Measurements from ENCODE around the gene VWF. TPM values are rescaled to one million over a fixed set of nuclear protein-coding genes. Genes with fewer than 3 reads are reported as not detected.

Gene VWF
- polyA plus RNA-seq, 2 donors: 14.8 to 38.4 TPM

DNA sequence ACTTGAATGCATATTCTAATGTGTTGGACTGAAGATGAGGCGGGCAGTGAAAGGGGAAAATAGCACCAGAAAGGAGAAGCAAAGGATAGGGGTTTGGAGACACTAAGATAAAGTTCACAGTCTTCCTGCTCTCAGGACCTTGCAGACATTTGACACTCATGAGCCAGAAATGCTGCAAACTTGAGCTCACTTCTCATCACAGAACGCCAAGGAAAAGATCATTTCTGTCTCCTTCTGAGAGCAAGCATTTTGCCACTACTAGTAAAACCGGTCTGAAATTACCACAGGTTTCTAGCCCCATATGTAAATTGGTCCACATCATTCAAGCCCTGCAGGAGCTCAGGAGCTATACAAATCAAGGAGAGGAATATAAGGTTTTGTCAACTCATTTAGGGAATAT, 134.8 kb downstream of the VWF start:
- no peaks in the 10 kb centered on the region for H3K9me3 ChIP-seq (ENCODE audit: control insufficient read depth in 2 of 2, insufficient read depth in 1 of 2, low read depth in 1 of 2, low read length in 1 of 2)
- H3K27ac ChIP-seq (ENCODE audit: low read depth in 2 of 2, low read length in 1 of 2): no peak overlapping the region
- no peak overlapping the region for H3K4me3 ChIP-seq (ENCODE audit: low read depth in 1 of 2, low read length in 2 of 2)
- no peaks in the 10 kb centered on the region for H3K27me3 ChIP-seq (ENCODE audit: control insufficient read depth in 1 of 2, insufficient read depth in 2 of 2, low read length in 2 of 2)
- WGBS, 2 donors: 84 to 88% methylated on average over 3 of the region's 3 CpGs
- peaks cover 0 to 13% of the 10 kb centered on the region in 2 donors for H3K36me3 ChIP-seq (ENCODE audit: control insufficient read depth in 2 of 2, insufficient read depth in 2 of 2, low read length in 1 of 2)
- peaks cover 0 to 3% of the 10 kb centered on the region in 2 donors for H3K4me1 ChIP-seq (ENCODE audit: control insufficient read depth in 2 of 2, insufficient read depth in 2 of 2, low read length in 1 of 2)

DNA sequence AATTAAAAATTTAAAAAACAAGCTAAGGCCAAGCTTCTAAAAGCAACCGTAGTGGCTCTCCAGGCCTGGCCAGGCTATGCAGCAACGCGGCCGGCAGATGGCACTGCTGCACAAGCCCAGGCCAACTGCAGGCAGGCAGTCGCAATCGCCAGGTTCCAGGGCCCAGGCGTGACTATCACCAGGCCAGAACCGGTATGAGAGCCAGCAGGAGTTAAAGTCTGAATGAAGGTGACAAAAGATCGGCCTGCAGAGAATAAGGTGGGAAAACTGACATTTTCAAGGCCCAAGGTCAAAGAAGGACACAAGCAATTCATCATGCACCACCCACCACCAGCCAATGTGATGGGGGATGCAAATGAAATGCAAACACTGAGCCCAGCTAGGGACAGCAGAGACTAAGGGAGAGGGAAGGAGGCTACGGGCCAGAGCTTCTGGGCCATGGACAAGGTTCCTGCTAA, 135.8 kb downstream of the VWF start:
- H3K27ac ChIP-seq (ENCODE audit: low read depth in 2 of 2, low read length in 1 of 2): no peak overlapping the region
- H3K9me3 ChIP-seq (ENCODE audit: control insufficient read depth in 2 of 2, insufficient read depth in 1 of 2, low read depth in 1 of 2, low read length in 1 of 2): no peaks in the 10 kb centered on the region
- H3K4me3 ChIP-seq (ENCODE audit: low read depth in 1 of 2, low read length in 2 of 2): no peak overlapping the region
- peaks cover 0 to 8% of the 10 kb centered on the region in 2 donors for H3K36me3 ChIP-seq (ENCODE audit: control insufficient read depth in 2 of 2, insufficient read depth in 2 of 2, low read length in 1 of 2)
- WGBS, 2 donors: 2 to 4% methylated on average over 10 of the region's 10 CpGs
- no peaks in the 10 kb centered on the region for H3K27me3 ChIP-seq (ENCODE audit: control insufficient read depth in 1 of 2, insufficient read depth in 2 of 2, low read length in 2 of 2)
- H3K4me1 ChIP-seq (ENCODE audit: control insufficient read depth in 2 of 2, insufficient read depth in 2 of 2, low read length in 1 of 2): peaks cover 0 to 3% of the 10 kb centered on the region in 2 donors

DNA sequence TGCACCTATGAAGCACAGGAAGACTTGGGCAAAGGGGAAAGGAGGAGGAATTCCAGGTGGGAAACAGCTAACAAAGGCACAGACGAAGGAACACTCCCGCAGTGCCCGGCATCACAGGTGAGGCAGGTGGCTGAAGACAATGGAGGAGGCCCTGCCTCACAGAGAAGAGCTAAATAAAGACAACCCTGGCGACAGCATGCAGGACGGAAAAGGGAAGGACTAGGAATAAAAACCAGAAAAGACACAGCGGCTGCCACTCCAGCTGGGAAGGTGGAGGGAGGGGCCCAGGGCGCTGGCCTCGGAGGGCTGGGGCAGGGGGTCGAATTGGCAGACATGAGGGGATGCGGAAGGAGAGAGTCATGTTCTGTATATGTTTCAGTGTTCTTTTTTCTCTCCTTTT, 136.4 kb downstream of the VWF start:
- WGBS, 2 donors: 66 to 71% methylated on average over 10 of the region's 10 CpGs
- H3K36me3 ChIP-seq (ENCODE audit: control insufficient read depth in 2 of 2, insufficient read depth in 2 of 2, low read length in 1 of 2): peaks cover 0 to 8% of the 10 kb centered on the region in 2 donors

DNA sequence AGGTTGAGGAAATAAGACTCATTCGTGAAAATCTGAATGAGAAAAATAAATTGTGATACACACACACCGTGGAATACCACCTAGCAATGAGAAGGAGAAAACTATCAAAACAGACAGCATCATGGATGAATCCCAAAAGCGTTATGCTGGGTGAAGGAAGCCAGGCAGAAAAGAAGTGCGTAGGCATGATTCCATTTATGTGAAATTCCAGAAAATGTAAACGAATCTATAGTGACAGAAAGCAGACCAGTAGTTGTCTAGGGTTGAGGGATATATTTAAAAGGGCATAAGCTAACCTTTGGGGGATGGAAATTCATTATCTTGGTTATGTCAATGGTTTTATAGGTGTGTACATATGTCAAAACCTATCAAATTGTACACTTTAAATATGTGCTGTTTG, 136.9 kb downstream of the VWF start:
- peaks cover 0 to 12% of the 10 kb centered on the region in 2 donors for H3K36me3 ChIP-seq (ENCODE audit: control insufficient read depth in 2 of 2, insufficient read depth in 2 of 2, low read length in 1 of 2)
- no peak overlapping the region for H3K4me3 ChIP-seq (ENCODE audit: low read depth in 1 of 2, low read length in 2 of 2)
- 83 to 84% methylated on average over 5 of the region's 5 CpGs for WGBS, 2 donors
- no peak overlapping the region for H3K27ac ChIP-seq (ENCODE audit: low read depth in 2 of 2, low read length in 1 of 2)
- H3K9me3 ChIP-seq (ENCODE audit: control insufficient read depth in 2 of 2, insufficient read depth in 1 of 2, low read depth in 1 of 2, low read length in 1 of 2): no peaks in the 10 kb centered on the region
- H3K4me1 ChIP-seq (ENCODE audit: control insufficient read depth in 2 of 2, insufficient read depth in 2 of 2, low read length in 1 of 2): peaks cover 0 to 3% of the 10 kb centered on the region in 2 donors
- no peaks in the 10 kb centered on the region for H3K27me3 ChIP-seq (ENCODE audit: control insufficient read depth in 1 of 2, insufficient read depth in 2 of 2, low read length in 2 of 2)

More for the DNA sequence above, 136.4 kb downstream of the VWF start:
- H3K27ac ChIP-seq (ENCODE audit: low read depth in 2 of 2, low read length in 1 of 2): no peak overlapping the region
- no peaks in the 10 kb centered on the region for H3K9me3 ChIP-seq (ENCODE audit: control insufficient read depth in 2 of 2, insufficient read depth in 1 of 2, low read depth in 1 of 2, low read length in 1 of 2)
- no peak overlapping the region for H3K4me3 ChIP-seq (ENCODE audit: low read depth in 1 of 2, low read length in 2 of 2)
- H3K4me1 ChIP-seq (ENCODE audit: control insufficient read depth in 2 of 2, insufficient read depth in 2 of 2, low read length in 1 of 2): peaks cover 0 to 3% of the 10 kb centered on the region in 2 donors
- no peaks in the 10 kb centered on the region for H3K27me3 ChIP-seq (ENCODE audit: control insufficient read depth in 1 of 2, insufficient read depth in 2 of 2, low read length in 2 of 2)

DNA sequence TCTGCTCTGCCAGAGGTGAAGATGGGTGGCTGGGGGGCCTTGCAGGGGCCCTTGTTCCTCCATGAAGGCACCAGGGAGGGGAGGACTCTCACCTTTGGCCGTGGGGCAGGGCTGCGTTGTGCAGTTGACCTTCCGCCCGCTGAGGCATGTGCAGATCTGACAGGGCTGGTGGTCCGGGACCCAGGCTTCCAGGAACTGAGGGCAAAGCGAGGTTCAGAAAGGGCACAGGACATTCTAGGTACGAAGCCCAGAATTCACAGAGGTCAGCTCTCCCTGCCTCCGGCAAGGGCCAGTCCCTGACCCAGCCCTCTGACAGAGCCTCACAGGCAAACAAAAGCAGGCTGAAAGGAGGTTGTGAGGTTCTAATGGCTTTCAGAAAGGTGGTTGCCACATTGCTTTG, 139.0 kb downstream of the VWF start:
- H3K4me3 ChIP-seq (ENCODE audit: low read depth in 1 of 2, low read length in 2 of 2): no peak overlapping the region
- no peak overlapping the region for H3K27ac ChIP-seq (ENCODE audit: low read depth in 2 of 2, low read length in 1 of 2)
- peaks cover 0 to 14% of the 10 kb centered on the region in 2 donors for H3K36me3 ChIP-seq (ENCODE audit: control insufficient read depth in 2 of 2, insufficient read depth in 2 of 2, low read length in 1 of 2)
- H3K4me1 ChIP-seq (ENCODE audit: control insufficient read depth in 2 of 2, insufficient read depth in 2 of 2, low read length in 1 of 2): peaks cover 0 to 3% of the 10 kb centered on the region in 2 donors
- 66 to 81% methylated on average over 8 of the region's 8 CpGs for WGBS, 2 donors
- H3K27me3 ChIP-seq (ENCODE audit: control insufficient read depth in 1 of 2, insufficient read depth in 2 of 2, low read length in 2 of 2): no peaks in the 10 kb centered on the region
- no peaks in the 10 kb centered on the region for H3K9me3 ChIP-seq (ENCODE audit: control insufficient read depth in 2 of 2, insufficient read depth in 1 of 2, low read depth in 1 of 2, low read length in 1 of 2)

DNA sequence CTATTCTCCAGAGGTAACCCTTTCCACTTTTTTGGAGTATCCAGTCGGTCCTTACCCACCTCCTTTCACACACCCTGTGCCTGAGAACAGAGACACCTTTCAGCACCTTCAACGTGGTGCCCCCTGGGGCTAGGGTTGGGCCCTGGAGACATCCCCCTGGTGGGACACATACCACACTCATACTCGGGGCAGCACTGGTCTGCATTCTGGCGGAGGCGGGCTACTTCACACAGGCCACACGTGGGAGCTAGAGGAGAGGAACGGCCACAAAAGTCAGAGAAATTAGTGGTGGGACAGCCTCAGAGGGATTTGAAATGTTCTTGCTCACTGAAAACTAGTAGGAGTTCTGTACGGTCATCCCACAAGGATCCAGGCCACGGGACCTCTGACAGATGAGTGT, 139.6 kb downstream of the VWF start:
- Histone ChIP-seq H3K4me3 (ENCODE audit: low read depth in 1 of 2, low read length in 2 of 2) (no peak overlapping the region), H3K4me1 (ENCODE audit: control insufficient read depth in 2 of 2, insufficient read depth in 2 of 2, low read length in 1 of 2) (peaks cover 0 to 3% of the 10 kb centered on the region in 2 donors), H3K9me3 (ENCODE audit: control insufficient read depth in 2 of 2, insufficient read depth in 1 of 2, low read depth in 1 of 2, low read length in 1 of 2) (no peaks in the 10 kb centered on the region), H3K27me3 (ENCODE audit: control insufficient read depth in 1 of 2, insufficient read depth in 2 of 2, low read length in 2 of 2) (no peaks in the 10 kb centered on the region), H3K36me3 (ENCODE audit: control insufficient read depth in 2 of 2, insufficient read depth in 2 of 2, low read length in 1 of 2) (peaks cover 0 to 14% of the 10 kb centered on the region in 2 donors), H3K27ac (ENCODE audit: low read depth in 2 of 2, low read length in 1 of 2) (no peak overlapping the region)
- 72 to 73% methylated on average over 9 of the region's 9 CpGs for WGBS, 2 donors

DNA sequence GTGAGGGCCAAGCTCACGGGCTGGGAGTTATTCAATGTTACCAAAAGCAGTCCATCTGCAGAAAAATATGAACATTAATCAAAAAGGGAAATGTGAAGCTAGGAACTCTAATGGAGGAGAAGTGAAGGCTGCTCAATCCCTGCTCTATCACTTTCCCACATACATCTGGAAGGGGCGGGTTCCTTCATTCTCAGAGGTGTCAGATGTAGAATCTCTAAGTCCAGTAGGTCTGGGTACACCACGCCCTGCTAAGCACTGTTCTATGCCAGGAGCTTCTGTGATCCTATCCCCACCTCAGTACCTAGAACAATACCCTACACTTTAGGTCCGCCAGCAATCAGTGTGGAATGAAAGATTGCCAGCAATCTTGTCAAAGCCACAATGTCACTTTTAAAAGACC, 142.4 kb downstream of the VWF start:
- WGBS, 2 donors: 78 to 80% methylated on average over 4 of the region's 4 CpGs
- Histone ChIP-seq H3K27ac (ENCODE audit: low read depth in 2 of 2, low read length in 1 of 2) (no peak overlapping the region), H3K36me3 (ENCODE audit: control insufficient read depth in 2 of 2, insufficient read depth in 2 of 2, low read length in 1 of 2) (peaks cover 0 to 14% of the 10 kb centered on the region in 2 donors), H3K9me3 (ENCODE audit: control insufficient read depth in 2 of 2, insufficient read depth in 1 of 2, low read depth in 1 of 2, low read length in 1 of 2) (no peaks in the 10 kb centered on the region), H3K4me1 (ENCODE audit: control insufficient read depth in 2 of 2, insufficient read depth in 2 of 2, low read length in 1 of 2) (no peaks in the 10 kb centered on the region), H3K27me3 (ENCODE audit: control insufficient read depth in 1 of 2, insufficient read depth in 2 of 2, low read length in 2 of 2) (no peaks in the 10 kb centered on the region), H3K4me3 (ENCODE audit: low read depth in 1 of 2, low read length in 2 of 2) (no peak overlapping the region)

DNA sequence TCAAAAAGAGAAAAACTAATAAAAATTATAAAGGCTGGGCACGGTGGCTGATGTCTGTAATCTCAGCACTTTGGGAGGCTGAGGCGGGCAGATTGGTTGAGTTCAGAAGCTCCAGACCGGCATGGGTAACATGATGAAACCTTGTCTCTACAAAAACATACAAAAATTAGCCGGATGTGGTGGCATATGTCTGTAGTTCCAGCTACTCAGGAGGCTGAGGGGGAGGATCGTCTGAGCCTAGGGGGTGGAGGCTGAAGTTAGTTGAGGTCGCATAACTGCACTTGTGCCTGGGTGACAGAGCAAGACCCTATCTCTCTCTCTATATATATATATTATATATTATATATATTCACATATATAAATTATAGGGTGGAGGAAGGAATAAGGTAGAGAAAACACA, 146.9 kb downstream of the VWF start:
- 81 to 89% methylated on average over 6 of the region's 6 CpGs for WGBS, 2 donors
- H3K27me3 ChIP-seq (ENCODE audit: control insufficient read depth in 1 of 2, insufficient read depth in 2 of 2, low read length in 2 of 2): no peaks in the 10 kb centered on the region
- H3K27ac ChIP-seq (ENCODE audit: low read depth in 2 of 2, low read length in 1 of 2): no peak overlapping the region
- peaks cover 0 to 8% of the 10 kb centered on the region in 2 donors for H3K36me3 ChIP-seq (ENCODE audit: control insufficient read depth in 2 of 2, insufficient read depth in 2 of 2, low read length in 1 of 2)
- no peaks in the 10 kb centered on the region for H3K9me3 ChIP-seq (ENCODE audit: control insufficient read depth in 2 of 2, insufficient read depth in 1 of 2, low read depth in 1 of 2, low read length in 1 of 2)
- H3K4me1 ChIP-seq (ENCODE audit: control insufficient read depth in 2 of 2, insufficient read depth in 2 of 2, low read length in 1 of 2): no peaks in the 10 kb centered on the region
- no peak overlapping the region for H3K4me3 ChIP-seq (ENCODE audit: low read depth in 1 of 2, low read length in 2 of 2)

DNA sequence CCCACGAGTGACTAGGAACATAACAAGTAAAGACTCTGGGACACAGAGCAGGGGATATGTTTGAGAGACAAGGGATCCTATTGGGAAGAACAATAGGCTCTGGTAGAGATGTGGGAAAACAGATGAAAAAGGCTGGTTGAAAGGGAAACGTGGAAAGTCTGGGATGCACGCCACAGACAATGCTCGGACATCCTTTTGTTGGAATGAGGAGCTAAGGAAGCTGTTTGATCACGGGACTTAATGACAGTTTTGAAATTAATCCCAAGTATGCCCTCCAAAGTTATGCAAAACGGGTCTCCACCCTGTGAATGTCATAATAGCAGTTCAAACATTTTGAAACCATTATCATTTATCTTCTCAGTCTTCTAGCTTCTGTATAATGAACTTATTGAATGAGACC, 147.8 kb downstream of the VWF start:
- Histone ChIP-seq H3K9me3 (ENCODE audit: control insufficient read depth in 2 of 2, insufficient read depth in 1 of 2, low read depth in 1 of 2, low read length in 1 of 2) (no peaks in the 10 kb centered on the region), H3K4me1 (ENCODE audit: control insufficient read depth in 2 of 2, insufficient read depth in 2 of 2, low read length in 1 of 2) (no peaks in the 10 kb centered on the region), H3K27ac (ENCODE audit: low read depth in 2 of 2, low read length in 1 of 2) (no peak overlapping the region), H3K36me3 (ENCODE audit: control insufficient read depth in 2 of 2, insufficient read depth in 2 of 2, low read length in 1 of 2) (peaks cover 0 to 7% of the 10 kb centered on the region in 2 donors), H3K4me3 (ENCODE audit: low read depth in 1 of 2, low read length in 2 of 2) (no peak overlapping the region), H3K27me3 (ENCODE audit: control insufficient read depth in 1 of 2, insufficient read depth in 2 of 2, low read length in 2 of 2) (no peaks in the 10 kb centered on the region)
- 45 to 51% methylated on average over 6 of the region's 6 CpGs for WGBS, 2 donors

DNA sequence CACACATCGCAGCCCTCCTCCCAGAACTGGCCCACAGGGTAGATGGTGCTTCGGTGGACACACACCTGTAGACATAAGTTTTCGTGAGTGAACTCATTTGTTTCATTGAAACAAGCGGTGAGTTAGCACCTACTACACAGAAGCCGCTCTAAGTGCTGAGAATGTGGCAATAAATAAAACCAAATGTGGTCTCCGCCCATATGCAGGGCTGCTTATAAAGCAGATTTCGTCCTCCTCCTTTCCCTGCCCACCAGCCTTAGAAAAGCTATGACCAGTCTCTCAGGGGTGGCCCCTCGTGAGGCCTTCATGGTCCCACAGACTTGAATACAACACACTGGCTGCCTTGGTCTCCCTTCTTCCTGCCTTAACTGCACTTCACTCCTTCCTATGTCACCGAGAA, 148.3 kb downstream of the VWF start:
- H3K9me3 ChIP-seq (ENCODE audit: control insufficient read depth in 2 of 2, insufficient read depth in 1 of 2, low read depth in 1 of 2, low read length in 1 of 2): no peaks in the 10 kb centered on the region
- WGBS, 2 donors: 87 to 93% methylated on average over 9 of the region's 9 CpGs
- H3K27me3 ChIP-seq (ENCODE audit: control insufficient read depth in 1 of 2, insufficient read depth in 2 of 2, low read length in 2 of 2): no peaks in the 10 kb centered on the region
- no peak overlapping the region for H3K27ac ChIP-seq (ENCODE audit: low read depth in 2 of 2, low read length in 1 of 2)
- no peaks in the 10 kb centered on the region for H3K4me1 ChIP-seq (ENCODE audit: control insufficient read depth in 2 of 2, insufficient read depth in 2 of 2, low read length in 1 of 2)
- peaks cover 0 to 4% of the 10 kb centered on the region in 2 donors for H3K36me3 ChIP-seq (ENCODE audit: control insufficient read depth in 2 of 2, insufficient read depth in 2 of 2, low read length in 1 of 2)
- H3K4me3 ChIP-seq (ENCODE audit: low read depth in 1 of 2, low read length in 2 of 2): no peak overlapping the region
